Glomerular endothelial cell (primary cell): ENCODE data around the gene EZR. TPM values are rescaled to one million over a fixed set of nuclear protein-coding genes. Genes with fewer than 3 reads are reported as not detected.

Source experiments
- DNase-seq: peaks from one replicate; pipeline ENCODE4 v3.0.0-alpha.2; 2011; ENCODE audit warnings: low read depth, low spot score; ENCODE audit errors: extremely low read depth
- total RNA-seq: library from RNA; depleted of rRNA; stranded (reverse); fragments of >200 nt; gene quantifications from 2 replicates; pipeline ENCODE4 v1.2.3, GENCODE V29; 2015

The EZR gene
- total RNA-seq, 1 donor from 2014 or later: 114 TPM

DNA sequence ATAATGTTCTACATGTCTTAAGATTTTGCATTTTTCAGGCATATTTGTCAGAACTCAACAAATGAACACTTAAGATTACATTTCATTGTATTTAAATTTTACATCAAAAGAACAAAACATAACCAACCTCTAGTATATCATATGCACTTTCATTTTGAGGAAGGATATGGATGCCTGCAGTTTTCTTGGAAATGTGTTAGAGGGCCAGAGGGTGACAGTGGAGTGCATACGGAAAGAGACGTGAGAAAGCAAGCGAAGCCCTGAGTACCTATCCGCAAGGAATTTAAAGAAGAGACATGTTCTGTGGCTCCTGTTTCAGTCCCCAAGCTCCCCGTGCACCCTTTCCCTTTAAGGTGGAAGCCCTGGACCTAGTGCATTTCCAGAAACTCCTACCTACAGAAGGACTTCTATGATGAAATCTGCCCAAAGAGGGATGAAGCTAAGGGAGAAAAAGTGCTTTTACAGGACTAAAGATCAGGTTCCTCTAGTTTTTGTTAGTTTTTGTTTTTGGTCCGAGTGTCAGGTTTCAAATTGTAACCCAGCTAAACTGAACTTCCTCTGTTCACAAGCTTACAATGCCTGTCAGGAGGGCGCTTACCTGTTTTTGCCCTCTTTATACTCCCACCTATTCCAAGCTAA is 38.8 kb downstream of the EZR start:
- no peak for DNase-seq

DNA sequence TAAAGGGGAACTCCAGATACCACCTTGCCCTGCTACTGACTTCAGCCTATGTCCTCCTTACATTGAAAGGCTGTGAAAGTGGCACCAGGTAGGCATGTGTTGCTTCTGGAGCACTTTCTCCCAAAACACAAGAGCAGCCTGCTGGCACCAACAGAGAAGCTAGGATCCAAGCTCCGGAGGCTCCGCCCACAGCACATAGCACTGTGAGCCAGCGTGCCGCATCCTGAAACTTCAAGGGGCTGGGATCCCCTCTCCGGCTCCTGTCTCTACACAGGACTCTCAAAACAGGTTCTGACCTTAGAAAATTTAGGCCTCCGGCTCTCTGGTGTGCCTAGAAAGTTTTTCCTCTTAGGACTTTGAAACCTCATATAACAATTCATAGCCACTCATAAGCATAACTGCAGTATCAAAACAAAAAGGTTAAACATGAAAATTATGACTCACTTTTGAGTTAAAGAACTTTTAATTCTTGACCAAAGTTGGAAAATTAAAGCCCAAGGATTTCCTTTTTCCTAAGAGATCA is 41.1 kb downstream of the EZR start:
- no peak for DNase-seq

DNA sequence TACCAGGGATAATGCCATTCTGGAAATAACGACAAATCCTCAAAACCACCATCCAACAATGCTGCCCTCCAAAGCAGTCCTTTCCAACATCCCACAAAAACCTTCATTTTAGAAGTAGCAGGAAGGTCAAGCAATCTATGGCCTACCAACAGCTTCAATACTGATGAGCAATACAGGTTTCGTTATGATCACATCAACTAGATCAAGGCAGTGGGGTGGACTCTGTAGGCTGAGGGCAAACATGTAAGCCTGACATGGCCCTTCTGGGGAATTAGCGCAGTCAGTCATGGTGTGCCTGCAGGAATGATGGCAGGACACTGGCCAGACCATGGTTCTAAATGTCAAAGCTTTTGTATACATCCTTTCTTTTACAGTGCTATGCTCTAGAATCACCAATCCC is 41.7 kb downstream of the EZR start:
- DNase-seq: no peak

DNA sequence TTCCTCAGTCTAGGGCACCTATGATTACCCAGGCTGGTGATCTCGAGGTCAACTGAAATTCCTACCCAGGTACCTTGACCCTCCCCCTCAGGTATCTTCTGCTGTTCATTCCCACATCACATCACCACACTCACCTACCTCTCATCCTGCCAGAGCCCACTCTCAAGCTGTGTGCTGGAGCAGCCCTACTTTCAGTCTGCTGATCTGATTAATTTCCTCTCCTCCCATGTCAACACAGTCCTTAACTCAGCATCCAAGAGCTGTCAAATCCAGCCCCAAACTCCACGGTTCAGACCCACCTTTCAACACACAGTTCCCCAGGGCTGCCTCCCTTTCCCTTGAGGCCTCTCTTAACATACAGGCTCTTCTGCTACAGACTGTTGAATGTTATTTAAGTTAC is 42.4 kb downstream of the EZR start:
- DNase-seq: no peak

DNA sequence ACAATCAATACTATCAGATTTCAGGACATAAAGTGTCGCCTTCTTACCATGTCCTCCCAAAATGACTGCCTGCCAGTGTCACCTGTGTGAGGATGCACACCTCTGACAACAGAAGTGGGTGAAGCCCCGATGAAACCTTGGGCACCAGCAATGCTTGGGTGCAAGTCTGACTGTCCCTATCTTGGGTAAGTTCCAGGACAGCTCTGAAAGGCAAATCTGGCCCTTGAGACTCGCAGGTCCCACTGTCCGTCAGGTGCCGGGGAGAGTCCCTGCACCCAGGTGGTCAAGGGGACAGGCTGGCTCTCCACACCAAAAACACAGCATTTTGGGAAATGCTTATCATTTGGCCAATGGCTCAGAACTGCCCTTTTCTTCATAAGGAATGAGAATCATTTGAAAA is 43.3 kb downstream of the EZR start:
- DNase-seq: no peak

DNA sequence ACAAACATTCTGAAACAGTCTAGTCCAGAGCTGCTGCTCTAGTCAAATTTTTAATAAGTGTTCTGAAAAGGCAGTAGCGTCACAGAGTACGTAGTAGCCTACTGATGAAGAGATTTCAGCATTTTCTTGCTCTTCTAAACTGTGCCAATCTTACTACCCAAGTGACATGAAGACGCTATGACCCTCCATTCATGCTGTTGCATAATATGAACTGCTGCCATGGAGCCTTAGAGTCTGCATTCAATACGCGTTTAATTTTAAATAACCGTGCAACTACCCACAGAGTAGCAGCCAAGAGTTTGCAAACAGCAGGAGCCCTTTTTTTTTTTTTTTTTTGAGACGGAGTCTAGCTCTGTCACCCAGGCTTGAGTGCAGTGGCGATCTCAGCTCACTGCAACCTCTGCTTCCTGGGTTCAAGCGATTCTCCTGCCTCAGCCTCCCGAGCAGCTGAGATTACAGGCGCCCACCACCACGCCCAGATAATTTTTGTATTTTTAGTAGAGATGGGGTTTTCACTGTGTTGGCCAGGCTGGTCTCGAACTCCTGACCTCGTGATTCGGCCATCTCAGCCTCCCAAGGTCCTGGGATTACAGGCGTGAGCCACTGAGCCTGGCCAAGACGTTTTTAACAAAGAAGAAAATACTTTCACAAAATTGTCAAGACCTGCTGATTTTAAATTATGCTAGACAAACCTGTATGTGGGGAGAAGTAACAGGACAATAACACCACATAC is 44.3 kb downstream of the EZR start:
- DNase-seq: no peak

DNA sequence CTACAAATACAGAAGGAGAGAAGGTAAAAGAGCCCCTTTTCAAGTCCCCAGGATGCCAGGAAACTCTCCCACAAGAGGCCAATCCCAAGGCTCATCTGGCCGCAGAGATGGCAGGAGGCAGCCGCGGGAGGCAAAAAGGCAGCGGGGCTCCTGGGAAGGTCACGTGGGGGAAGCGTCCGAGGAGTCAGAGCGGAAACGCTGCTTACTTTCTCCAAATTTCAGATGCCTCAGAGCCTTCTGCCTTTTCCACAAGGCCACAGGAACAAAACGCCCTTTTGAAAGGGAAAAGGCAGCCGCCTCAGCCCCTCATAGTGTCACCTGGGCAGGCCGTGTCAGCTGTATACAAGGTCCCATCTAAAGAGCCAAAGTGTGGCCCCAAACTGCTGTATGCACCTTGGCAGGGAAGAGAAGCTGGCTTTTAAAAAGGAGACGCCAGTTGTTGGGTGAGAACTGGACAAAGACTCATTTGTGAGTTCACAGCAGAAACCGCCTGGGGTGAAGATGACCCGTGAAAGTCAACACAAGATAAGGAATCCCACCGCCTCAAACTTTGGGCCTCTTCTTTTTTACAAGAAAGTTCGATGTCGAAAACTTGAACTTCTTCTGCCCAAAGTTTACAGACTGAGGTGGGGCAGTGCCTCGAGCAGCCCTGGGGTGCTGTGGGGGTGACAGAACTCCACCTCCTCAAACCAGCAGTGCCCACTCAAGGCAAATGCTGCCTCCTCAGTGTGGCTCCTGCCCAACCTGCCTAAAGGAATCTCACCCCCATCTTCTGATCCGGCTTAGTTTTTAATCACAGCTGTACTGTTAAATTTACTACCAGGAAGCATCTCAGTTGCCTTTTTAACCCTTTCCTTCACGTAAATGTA is 45.4 kb downstream of the EZR start:
- no peak for DNase-seq

DNA sequence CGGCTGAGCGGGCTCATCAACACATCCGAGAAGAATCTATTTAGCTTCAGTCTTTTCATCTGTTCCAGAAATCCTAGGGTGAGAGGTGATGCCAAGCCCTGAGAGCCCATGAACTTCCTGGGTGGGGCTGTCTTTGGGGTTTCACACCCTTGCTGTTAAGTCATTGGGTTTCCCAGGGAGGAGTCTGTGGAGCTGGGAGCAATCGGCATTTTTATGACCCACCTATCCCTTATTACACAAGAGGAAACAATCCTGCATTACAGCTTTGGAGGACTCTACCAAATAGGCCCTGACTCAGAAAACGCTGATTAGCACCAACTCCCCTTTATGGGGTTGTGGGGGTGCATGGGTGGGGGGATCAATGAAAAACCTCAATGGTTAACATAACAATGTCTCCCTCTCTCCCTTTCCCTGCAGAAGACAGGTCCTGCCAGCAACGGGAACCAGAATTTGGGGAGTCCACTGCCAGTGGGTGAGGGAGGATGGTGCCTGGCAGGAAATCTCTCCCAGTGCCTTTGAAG is 46.3 kb downstream of the EZR start:
- no peak for DNase-seq

DNA sequence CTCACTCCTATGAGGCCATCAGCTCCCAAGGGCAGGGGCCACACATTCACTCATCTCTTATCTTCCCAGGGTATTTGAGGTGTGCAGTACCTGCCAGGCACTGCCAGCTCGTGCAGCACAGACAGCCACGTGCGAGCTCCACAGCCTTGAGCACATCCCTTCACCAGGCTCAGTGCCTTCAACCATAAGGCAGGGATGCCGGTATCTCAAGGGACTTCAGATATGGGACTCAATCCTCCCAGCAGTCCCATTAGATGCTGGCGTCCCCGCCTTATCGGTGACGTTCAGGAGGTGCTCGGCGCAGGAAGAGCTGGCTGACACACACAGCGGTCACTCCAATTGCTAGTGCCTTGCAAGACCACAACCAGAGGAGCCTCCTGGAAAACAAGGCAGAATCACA is 47.0 kb downstream of the EZR start:
- no peak for DNase-seq

DNA sequence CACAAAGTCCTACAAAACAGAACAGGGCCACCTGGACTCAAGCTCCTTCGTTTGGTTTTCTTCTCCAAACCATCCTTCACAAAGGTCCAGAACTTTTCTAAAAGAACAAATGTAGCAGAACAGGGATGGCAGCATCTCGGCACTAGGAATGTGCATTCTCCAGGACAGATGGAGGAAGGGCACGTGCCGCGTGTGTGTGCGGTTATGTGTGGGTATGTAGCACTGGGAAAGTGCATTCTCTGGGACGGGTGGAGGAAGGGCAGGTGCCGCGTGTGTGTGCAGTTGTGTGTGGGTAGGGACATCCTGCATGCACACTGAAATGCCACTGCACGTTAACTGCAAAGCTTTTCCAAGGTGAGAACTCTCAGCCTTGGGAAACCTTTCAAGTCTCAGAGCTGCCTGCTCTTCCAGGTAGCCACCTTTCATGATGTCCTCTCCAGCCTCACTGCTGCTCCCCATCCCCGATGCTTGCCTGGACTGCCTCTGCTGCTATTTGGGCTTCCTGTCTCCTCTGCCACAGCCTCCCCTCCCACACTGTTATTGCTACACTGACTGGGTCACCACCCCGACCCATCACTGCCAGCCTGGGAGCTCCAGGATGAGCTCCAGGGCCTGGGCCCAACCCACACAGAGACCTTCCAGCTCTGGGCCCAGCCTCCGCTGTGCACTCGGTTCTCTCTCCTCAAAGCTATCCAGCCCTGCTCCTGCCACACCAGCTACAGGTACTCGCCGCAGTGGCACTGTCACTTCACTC is 47.6 kb downstream of the EZR start:
- DNase-seq: no peak

DNA sequence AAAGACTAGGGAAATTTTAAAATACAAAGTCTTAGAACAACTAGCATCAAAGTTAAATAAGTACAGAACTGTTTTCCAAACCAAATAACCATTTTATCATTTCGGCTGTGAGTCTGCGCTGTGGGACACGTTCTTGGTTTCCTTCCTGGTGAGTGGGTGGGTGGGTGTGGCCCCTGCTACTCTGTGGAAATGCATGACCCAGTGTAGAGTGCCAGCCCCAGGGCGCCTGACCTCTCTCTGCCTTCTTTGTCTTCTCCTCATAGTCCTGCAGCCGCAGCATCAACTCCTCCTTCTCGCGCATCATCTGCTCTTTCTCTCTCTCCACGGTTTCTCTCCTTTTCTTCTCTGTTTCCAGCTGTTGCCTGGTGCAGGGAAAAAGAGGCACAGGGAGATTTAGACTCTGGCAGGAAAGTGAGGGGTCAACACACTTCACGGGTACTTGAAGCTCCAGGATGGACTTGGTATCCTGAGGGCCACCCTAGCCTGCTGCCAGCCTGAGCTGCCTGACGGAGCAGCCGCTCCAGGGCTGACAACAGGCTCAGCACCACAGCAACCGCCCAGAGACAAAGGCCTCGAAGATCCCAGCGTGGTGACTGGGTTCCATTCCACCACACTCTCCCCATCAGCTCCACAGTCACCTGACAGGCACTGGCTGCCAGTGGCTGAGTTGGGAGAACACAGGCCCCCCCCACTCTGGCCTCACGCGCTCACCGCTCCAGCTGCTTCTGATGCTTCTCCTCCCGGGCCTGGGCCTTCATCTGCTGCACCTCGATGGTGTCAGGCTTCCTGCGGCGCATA is 48.4 kb downstream of the EZR start:
- DNase-seq: no peak

DNA sequence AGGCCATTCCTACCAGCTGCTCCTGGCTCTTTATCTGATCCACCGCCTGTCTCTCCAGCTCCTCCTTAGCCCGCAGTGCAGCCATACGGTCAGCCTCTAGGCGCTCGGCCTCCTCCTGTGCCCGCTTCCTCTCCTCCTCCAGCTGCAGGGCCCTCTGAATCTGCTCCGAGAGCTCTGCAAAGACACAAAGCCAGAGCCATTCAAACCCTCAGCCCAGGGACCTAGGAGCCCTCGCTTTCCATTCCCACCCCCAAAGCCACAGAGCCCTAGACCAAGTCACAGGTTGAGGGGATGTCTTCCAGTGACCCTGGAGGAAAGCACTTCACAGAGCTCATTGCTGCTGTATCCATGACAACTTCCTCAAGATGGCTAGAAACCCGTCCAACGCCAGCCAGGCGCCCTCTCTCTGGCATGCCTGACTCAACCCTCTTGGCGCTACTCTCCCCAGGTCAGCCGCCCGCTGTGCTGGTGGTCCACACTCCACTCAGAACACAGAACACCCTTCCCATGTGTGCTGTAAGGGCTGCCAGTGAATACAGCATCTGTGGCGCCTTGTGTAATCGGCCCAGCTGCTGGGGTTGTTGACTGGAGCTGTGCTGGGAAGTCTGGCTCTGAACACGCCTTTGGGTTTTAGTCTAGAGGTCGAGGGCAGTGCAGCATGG is 49.3 kb downstream of the EZR start:
- no peak for DNase-seq

DNA sequence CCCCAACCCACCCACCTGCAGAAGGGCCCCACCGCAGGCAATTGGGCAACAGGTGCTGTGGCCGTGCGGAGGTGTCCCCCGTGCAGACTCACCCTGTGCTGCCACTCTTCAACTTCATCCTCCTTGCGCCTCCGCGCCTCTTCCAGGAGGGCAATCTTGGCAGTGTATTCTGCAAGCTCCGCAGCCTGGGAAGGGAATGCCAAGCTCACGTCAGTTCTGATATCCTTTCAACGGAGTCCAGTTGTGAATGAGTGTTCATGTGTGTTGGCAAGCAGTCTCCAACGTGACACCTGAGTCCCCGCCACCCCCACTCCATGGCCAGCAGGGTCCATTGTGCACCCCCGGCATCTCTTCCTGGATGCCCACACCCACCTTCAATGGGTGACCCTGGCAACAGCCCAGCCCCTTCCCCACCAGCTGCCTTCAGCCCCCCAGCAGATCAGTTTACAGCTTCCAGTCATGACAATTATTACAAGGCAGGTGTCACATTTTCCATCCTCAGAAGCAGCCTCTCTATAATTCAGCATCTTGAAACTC is 49.9 kb downstream of the EZR start:
- no peak for DNase-seq

DNA sequence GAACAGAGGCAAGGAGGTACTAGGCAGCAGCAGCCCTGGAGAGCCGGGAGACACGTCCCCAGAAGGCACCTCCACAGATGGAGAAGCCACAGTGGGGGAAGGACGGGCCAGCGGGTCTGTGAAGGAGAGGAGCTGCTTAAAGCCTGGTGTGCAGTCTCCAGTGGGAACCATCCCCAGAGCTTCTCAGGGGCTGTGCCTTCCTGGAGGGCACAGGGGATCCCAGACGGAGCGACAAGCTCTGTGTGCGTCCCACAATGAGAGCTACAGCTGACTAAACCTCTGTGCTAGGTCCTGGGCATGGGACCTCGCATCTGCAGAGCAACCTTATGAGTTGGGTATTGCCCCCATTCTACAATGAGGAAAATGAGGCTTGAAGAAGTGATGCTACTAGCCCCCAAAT is 50.7 kb downstream of the EZR start:
- no peak for DNase-seq

DNA sequence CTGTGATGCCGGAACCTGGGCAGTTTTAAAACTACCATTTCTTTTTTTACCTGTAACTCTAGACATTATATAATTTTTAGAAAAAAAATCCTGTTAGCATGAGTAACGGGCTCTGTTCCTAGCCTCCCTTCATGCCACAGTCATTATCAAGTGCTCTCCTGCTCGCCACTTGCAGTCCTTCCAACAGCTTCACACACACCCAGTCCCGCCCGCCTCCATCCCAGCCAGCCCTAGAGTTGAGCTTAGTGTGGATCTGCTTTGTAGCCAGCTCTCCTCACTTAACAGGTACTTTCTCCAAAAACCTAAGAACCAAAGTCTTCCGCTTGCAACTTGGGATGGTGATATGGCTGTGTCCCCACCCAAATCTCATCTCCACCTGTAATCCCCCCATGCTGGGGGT is 51.5 kb downstream of the EZR start:
- DNase-seq: no peak

DNA sequence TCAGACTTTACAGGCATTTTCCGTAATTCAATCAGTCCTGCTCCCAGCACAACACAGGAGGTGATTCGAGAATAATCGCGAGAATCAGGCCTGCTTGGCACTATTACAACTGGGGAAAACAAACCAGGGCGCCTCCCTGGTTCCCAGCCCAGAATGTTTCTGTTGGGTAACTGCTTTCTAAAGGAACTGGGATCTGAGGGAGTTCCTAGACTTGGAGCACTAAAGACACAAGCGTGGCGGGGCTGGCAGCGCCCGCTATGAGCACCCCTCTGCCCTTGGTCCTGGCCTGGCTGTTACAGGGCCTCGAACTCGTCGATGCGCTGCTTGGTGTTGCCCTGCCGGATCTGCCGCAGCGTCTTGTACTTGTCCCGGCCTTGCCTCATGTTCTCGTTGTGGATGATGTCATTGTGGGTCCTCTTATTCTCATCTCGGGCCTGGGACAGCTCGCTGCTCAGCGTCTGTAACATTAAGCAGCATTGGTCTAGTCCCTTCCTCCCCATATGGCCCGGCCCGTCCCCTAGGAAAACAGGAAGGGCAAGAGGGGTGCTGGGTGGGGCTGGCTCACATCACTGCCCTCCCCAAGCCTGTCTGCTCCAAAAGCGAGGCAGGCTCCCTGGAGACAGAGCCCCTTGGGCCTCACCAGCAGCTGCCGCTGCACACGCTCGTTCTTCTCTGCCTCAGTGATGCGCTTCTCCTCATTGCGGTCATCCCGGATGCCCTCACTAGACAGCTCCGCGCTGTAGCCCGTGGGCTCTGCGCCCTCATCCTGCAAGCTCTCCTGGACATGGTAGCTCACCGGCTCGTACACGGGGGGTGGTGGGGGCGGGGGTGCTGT is 52.3 kb downstream of the EZR start:
- DNase-seq: no peak

DNA sequence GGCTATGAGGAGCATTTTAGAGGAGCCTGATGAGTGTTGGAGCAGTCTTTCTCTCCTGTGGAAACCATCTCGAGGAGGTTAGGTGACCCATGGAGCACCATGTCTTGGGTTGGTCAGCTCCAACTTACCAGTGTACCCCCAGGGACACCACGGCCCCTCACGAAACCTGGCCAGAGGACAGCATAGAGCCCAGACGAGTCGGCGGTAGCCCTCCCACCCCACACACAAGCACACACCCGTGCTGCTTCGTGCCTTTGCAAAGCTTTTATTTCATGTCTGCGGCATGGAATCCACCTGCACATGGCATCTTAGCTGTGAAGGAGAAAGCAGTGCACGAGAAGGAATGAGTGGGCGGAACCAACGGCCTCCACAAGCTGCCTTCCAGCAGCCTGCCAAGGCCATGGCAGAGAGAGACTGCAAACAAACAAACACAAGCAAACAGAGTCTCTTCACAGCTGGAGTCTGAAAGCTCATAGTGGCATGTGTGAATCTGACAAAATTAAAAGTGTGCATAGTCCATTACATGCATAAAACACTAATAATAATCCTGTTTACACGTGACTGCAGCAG is 53.6 kb downstream of the EZR start:
- DNase-seq: no peak

DNA sequence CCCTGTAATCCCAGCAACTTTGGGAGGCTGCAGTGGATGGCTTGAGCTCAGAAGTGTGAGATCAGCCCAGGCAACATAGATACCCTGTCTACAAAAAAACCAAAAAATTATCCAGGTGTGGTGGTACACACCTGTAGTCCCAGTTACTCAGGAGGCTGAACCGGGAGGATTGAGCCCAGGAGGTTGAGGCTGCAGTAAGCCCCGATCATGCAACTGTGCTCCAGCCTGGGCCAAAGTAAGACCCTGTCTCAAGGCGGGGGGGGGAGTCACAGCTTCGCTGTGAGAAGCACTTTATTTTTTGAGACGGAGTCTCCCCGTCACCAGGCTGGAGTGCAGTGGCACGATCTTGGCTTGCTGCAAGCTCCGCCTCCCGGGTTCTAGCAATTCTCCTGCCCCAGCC is 54.2 kb downstream of the EZR start:
- DNase-seq: no peak
